ENCODE measurements around the gene VEPH1. TPM values are rescaled to one million over a fixed set of nuclear protein-coding genes. Genes with fewer than 3 reads are reported as not detected.

Gene VEPH1
- total RNA-seq, 4 donors from 2014 or later = 0.59 to 4.7 (median 2.7) TPM

- no peak overlapping the region for H3K4me3 ChIP-seq (ENCODE audit: low read depth, poor library complexity, severe bottlenecking)
- TF ChIP-seq POLR2A (IDR thresholded peaks at IDR 0.05) = no peak
- DNase-seq (ENCODE audit: low spot score in 2 of 2) = no peak
- 29 to 34% methylated on average over 3 of the region's 3 CpGs for WGBS, 2 donors
- intact Hi-C loops (cut with DNase I; ENCODE audit: low total_unique reads) = no loop called here
Observed at GRCh38 chr3:157384491-157384890, 118.7 kb downstream of the VEPH1 start.

- DNase-seq (ENCODE audit: low spot score in 2 of 2) = no peak
- TF ChIP-seq CTCF (IDR thresholded peaks at IDR 0.05) (no peak), POLR2A (IDR thresholded peaks at IDR 0.05) (no peak)
- H3K4me3 ChIP-seq (ENCODE audit: low read depth, poor library complexity, severe bottlenecking) = no peak overlapping the region
- intact Hi-C loops (cut with DNase I; ENCODE audit: low total_unique reads) = no loop called here
- 37 to 45% methylated on average over 2 of the region's 2 CpGs for WGBS, 2 donors
Observed at GRCh38 chr3:157384031-157384430, 119.2 kb downstream of the VEPH1 start.

GRCh38 chr3:157381606-157382005, 121.6 kb downstream of the VEPH1 start:
- no peak overlapping the region for H3K4me3 ChIP-seq (ENCODE audit: low read depth, poor library complexity, severe bottlenecking)
- intact Hi-C loops (cut with DNase I; ENCODE audit: low total_unique reads) = no loop called here
- 81 to 90% methylated on average over 4 of the region's 4 CpGs for WGBS, 2 donors
- TF ChIP-seq CTCF (IDR thresholded peaks at IDR 0.05) (no peak), POLR2A (IDR thresholded peaks at IDR 0.05) (no peak)
- no peak for DNase-seq (ENCODE audit: low spot score in 2 of 2)

GRCh38 chr3:157379525-157380140, 123.6 kb downstream of the VEPH1 start:
- intact Hi-C loops (cut with DNase I; ENCODE audit: low total_unique reads) = no loop called here
- 71 to 87% methylated on average over 1 of the region's 1 CpG for WGBS, 2 donors
- no peak for TF ChIP-seq POLR2A (IDR thresholded peaks at IDR 0.05)
- TF ChIP-seq CTCF (IDR thresholded peaks at IDR 0.05) = no peak
- DNase-seq (ENCODE audit: low spot score in 2 of 2) = no peak
- H3K4me3 ChIP-seq (ENCODE audit: low read depth, poor library complexity, severe bottlenecking) = no peak overlapping the region

GRCh38 chr3:157376603-157377300, 126.5 kb downstream of the VEPH1 start:
- no peak for DNase-seq (ENCODE audit: low spot score in 2 of 2)
- H3K4me3 ChIP-seq (ENCODE audit: low read depth, poor library complexity, severe bottlenecking) = no peak overlapping the region
- TF ChIP-seq POLR2A (IDR thresholded peaks at IDR 0.05) (no peak), CTCF (IDR thresholded peaks at IDR 0.05) (no peak)
- WGBS, 2 donors = 54 to 79% methylated on average over 5 of the region's 5 CpGs
- intact Hi-C loops (cut with DNase I; ENCODE audit: low total_unique reads) = no loop called here

- TF ChIP-seq POLR2A (IDR thresholded peaks at IDR 0.05) = no peak
- TF ChIP-seq CTCF (IDR thresholded peaks at IDR 0.05) = no peak
- intact Hi-C loops (cut with DNase I; ENCODE audit: low total_unique reads) = no loop called here
- no peak for DNase-seq (ENCODE audit: low spot score in 2 of 2)
- H3K4me3 ChIP-seq (ENCODE audit: low read depth, poor library complexity, severe bottlenecking) = no peak overlapping the region
- 76% methylated on average over 4 of the region's 4 CpGs for WGBS, 2 donors
Observed at GRCh38 chr3:157375342-157375986, 127.8 kb downstream of the VEPH1 start.

Data from lower leg skin (tissue), 4 donors.